Fibroblast of villous mesenchyme (primary cell): ENCODE measurements around the gene CEACAM7. TPM values are rescaled to one million over a fixed set of nuclear protein-coding genes. Genes with fewer than 3 reads are reported as not detected.

Experiments used
- DNase-seq: peaks from one replicate; pipeline ENCODE4 v3.0.0-alpha.2; 2010; ENCODE audit warnings: low read depth
- H3K4me3 ChIP-seq: 2 replicates; pipeline ENCODE4 v1.5.1; 2011; ENCODE audit warnings: low read depth, mild to moderate bottlenecking, low read length
- total RNA-seq: library from RNA; depleted of rRNA; stranded (reverse); fragments of >200 nt; gene quantifications from 2 replicates; pipeline ENCODE4 v1.2.3, GENCODE V29; 2012
- TF ChIP-seq, protein P1 (sequence below): IDR thresholded peaks from 2 replicates; pipeline ENCODE4 v1.5.1; 2012; ENCODE audit warnings: low read depth, mild to moderate bottlenecking, low read length; ENCODE audit not compliant: insufficient read depth

Gene CEACAM7
- total RNA-seq, 1 donor: not detected

DNA sequence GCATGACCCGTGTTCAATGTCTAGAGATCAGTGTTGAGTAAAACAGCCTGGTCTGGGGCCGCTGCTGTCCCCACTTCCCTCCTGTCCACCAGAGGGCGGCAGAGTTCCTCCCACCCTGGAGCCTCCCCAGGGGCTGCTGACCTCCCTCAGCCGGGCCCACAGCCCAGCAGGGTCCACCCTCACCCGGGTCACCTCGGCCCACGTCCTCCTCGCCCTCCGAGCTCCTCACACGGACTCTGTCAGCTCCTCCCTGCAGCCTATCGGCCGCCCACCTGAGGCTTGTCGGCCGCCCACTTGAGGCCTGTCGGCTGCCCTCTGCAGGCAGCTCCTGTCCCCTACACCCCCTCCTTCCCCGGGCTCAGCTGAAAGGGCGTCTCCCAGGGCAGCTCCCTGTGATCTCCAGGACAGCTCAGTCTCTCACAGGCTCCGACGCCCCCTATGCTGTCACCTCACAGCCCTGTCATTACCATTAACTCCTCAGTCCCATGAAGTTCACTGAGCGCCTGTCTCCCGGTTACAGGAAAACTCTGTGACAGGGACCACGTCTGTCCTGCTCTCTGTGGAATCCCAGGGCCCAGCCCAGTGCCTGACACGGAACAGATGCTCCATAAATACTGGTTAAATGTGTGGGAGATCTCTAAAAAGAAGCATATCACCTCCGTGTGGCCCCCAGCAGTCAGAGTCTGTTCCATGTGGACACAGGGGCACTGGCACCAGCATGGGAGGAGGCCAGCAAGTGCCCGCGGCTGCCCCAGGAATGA, 18.9 kb upstream of the CEACAM7 start:
- TF ChIP-seq, protein P1, sequence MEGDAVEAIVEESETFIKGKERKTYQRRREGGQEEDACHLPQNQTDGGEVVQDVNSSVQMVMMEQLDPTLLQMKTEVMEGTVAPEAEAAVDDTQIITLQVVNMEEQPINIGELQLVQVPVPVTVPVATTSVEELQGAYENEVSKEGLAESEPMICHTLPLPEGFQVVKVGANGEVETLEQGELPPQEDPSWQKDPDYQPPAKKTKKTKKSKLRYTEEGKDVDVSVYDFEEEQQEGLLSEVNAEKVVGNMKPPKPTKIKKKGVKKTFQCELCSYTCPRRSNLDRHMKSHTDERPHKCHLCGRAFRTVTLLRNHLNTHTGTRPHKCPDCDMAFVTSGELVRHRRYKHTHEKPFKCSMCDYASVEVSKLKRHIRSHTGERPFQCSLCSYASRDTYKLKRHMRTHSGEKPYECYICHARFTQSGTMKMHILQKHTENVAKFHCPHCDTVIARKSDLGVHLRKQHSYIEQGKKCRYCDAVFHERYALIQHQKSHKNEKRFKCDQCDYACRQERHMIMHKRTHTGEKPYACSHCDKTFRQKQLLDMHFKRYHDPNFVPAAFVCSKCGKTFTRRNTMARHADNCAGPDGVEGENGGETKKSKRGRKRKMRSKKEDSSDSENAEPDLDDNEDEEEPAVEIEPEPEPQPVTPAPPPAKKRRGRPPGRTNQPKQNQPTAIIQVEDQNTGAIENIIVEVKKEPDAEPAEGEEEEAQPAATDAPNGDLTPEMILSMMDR: peak; percentile 57
- peak; percentile 4 for DNase-seq
- no peak overlapping the region for H3K4me3 ChIP-seq

DNA sequence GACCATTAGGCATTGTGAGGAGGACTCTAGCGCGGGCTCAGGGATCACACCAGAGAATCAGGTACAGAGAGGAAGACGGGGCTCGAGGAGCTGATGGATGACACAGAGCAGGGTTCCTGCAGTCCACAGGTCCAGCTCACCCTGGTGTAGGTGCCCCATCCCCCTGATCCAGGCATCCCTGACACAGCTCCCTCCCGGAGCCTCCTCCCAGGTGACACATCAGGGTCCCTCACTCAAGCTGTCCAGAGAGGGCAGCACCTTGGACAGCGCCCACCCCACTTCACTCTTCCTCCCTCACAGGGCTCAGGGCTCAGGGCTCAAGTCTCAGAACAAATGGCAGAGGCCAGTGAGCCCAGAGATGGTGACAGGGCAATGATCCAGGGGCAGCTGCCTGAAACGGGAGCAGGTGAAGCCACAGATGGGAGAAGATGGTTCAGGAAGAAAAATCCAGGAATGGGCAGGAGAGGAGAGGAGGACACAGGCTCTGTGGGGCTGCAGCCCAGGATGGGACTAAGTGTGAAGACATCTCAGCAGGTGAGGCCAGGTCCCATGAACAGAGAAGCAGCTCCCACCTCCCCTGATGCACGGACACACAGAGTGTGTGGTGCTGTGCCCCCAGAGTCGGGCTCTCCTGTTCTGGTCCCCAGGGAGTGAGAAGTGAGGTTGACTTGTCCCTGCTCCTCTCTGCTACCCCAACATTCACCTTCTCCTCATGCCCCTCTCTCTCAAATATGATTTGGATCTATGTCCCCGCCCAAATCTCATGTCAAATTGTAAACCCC, 17.5 kb upstream of the CEACAM7 start:
- peak; percentile 5 for DNase-seq
- TF ChIP-seq, protein P1: no peak
- H3K4me3 ChIP-seq: no peak overlapping the region

DNA sequence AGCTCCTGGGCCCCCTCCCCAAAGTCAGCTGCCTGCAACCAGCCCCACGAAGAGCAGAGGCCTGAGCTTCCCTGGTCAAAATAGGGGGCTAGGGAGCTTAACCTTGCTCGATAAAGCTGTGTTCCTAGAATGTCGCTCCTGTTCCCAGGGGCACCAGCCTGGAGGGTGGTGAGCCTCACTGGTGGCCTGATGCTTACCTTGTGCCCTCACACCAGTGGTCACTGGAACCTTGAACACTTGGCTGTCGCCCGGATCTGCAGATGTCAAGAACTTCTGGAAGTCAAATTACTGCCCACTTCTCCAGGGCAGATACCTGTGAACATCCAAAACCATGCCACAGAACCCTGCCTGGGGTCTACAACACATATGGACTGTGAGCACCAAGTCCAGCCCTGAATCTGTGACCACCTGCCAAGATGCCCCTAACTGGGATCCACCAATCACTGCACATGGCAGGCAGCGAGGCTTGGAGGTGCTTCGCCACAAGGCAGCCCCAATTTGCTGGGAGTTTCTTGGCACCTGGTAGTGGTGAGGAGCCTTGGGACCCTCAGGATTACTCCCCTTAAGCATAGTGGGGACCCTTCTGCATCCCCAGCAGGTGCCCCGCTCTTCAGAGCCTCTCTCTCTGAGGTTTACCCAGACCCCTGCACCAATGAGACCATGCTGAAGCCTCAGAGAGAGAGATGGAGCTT, 15.7 kb upstream of the CEACAM7 start:
- no peak for DNase-seq
- TF ChIP-seq, protein P1: no peak
- H3K4me3 ChIP-seq: no peak overlapping the region

DNA sequence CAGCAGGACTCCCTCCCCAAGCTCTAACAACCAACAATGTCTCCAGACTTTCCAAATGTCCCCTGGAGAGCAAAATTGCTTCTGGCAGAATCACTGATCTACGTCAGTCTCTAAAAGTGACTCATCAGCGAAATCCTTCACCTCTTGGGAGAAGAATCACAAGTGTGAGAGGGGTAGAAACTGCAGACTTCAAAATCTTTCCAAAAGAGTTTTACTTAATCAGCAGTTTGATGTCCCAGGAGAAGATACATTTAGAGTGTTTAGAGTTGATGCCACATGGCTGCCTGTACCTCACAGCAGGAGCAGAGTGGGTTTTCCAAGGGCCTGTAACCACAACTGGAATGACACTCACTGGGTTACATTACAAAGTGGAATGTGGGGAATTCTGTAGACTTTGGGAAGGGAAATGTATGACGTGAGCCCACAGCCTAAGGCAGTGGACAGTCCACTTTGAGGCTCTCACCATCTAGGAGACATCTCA, 14.1 kb upstream of the CEACAM7 start:
- TF ChIP-seq, protein P1: no peak
- DNase-seq: no peak
- no peak overlapping the region for H3K4me3 ChIP-seq

DNA sequence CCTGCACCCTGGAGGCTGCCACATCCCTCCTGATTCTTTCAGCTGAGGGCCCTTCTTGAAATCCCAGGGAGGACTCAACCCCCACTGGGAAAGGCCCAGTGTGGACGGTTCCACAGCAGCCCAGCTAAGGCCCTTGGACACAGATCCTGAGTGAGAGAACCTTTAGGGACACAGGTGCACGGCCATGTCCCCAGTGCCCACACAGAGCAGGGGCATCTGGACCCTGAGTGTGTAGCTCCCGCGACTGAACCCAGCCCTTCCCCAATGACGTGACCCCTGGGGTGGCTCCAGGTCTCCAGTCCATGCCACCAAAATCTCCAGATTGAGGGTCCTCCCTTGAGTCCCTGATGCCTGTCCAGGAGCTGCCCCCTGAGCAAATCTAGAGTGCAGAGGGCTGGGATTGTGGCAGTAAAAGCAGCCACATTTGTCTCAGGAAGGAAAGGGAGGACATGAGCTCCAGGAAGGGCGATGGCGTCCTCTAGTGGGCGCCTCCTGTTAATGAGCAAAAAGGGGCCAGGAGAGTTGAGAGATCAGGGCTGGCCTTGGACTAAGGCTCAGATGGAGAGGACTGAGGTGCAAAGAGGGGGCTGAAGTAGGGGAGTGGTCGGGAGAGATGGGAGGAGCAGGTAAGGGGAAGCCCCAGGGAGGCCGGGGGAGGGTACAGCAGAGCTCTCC, 13.5 kb upstream of the CEACAM7 start:
- no peak overlapping the region for H3K4me3 ChIP-seq
- DNase-seq: no peak
- TF ChIP-seq, protein P1: no peak
